ENCODE data around the gene PADI4.

- TF ChIP-seq, protein P1, sequence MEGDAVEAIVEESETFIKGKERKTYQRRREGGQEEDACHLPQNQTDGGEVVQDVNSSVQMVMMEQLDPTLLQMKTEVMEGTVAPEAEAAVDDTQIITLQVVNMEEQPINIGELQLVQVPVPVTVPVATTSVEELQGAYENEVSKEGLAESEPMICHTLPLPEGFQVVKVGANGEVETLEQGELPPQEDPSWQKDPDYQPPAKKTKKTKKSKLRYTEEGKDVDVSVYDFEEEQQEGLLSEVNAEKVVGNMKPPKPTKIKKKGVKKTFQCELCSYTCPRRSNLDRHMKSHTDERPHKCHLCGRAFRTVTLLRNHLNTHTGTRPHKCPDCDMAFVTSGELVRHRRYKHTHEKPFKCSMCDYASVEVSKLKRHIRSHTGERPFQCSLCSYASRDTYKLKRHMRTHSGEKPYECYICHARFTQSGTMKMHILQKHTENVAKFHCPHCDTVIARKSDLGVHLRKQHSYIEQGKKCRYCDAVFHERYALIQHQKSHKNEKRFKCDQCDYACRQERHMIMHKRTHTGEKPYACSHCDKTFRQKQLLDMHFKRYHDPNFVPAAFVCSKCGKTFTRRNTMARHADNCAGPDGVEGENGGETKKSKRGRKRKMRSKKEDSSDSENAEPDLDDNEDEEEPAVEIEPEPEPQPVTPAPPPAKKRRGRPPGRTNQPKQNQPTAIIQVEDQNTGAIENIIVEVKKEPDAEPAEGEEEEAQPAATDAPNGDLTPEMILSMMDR (IDR thresholded peaks at IDR 0.05), result no peak
- no peak for TF ChIP-seq POLR2A (IDR thresholded peaks at IDR 0.05)
Observed at GRCh38 chr1:17356387-17357026, 48.5 kb downstream of the PADI4 start.
